HEK293 (cell line): Measurements from ENCODE around the gene AFF3.

ENCODE experiments used
- CTCF ChIA-PET: fragments of 350-600 bp; formaldehyde crosslinking; extraction: SDS; loops from one replicate; lab custom pipeline; 2021; ENCODE audit warnings: antibody characterized with exemption; lab: Yijun Ruan, JAX
- POLR2A ChIA-PET: fragments of 300-600 bp; formaldehyde crosslinking; extraction: SDS; loops from one replicate; lab custom pipeline; 2020; ENCODE audit warnings: antibody characterized with exemption, inconsistent platforms; lab: Yijun Ruan, JAX
- H3K27ac ChIP-seq: fragments of 200-500 bp; sonication (Bioruptor generic); 2 replicates; pipeline ENCODE4 v1.5.1; 2014; ENCODE audit warnings: low read depth, low read length, control low read depth, inconsistent platforms; ENCODE audit errors: extremely low read depth
- H3K36me3 ChIP-seq, 2 experiments: fragments of 200-500 bp in 1 of 2; sonication (Bioruptor generic) in 1 of 2; 1 replicate in 1 of 2; 2 replicates in 1 of 2; pipeline ENCODE4 v1.5.1; 2014 to 2017; ENCODE audit warnings: inconsistent platforms in 2 of 2, low read length in 2 of 2; ENCODE audit not compliant: control insufficient read depth in 2 of 2, insufficient read depth in 1 of 2
- H3K4me1 ChIP-seq: fragments of 200-500 bp; sonication (Bioruptor generic); 2 replicates; pipeline ENCODE4 v1.5.1; 2014; ENCODE audit warnings: mild to moderate bottlenecking, low read length, inconsistent platforms; ENCODE audit not compliant: control insufficient read depth, insufficient read depth
- H3K4me3 ChIP-seq: 2 replicates; pipeline ENCODE4 v1.5.1; 2011; ENCODE audit warnings: low read depth, mild to moderate bottlenecking, control low read depth, low read length, moderate library complexity
- H3K9me3 ChIP-seq: fragments of 200-500 bp; sonication (Bioruptor generic); 2 replicates; pipeline ENCODE4 v1.5.1; 2014; ENCODE audit warnings: low read depth, low read length, inconsistent platforms; ENCODE audit not compliant: control insufficient read depth, insufficient read depth
- CTCF ChIP-seq: fragments of 450-650 bp; formaldehyde crosslinking; IDR thresholded peaks from 2 replicates; pipeline ENCODE4 v1.5.1; 2016; ENCODE audit warnings: missing biosample characterization, missing genetic modification characterization
- GLI2 ChIP-seq: fragments of 450-650 bp; formaldehyde crosslinking; IDR thresholded peaks from 2 replicates; pipeline ENCODE4; 2017; ENCODE audit warnings: missing biosample characterization, missing genetic modification characterization, low read depth, borderline replicate concordance
- SALL2 ChIP-seq: fragments of 450-650 bp; formaldehyde crosslinking; IDR thresholded peaks from 2 replicates; pipeline ENCODE4 v1.5.0; 2017; ENCODE audit warnings: missing biosample characterization, mild to moderate bottlenecking, missing genetic modification characterization, borderline replicate concordance
- ZBTB21 ChIP-seq: fragments of 450-650 bp; formaldehyde crosslinking; IDR thresholded peaks from 2 replicates; pipeline ENCODE4 v1.5.1; 2017; ENCODE audit warnings: missing biosample characterization, missing genetic modification characterization
- ZBTB26 ChIP-seq: fragments of 450-650 bp; formaldehyde crosslinking; optimal IDR thresholded peaks from 2 replicates; pipeline ENCODE3; 2016; ENCODE audit warnings: missing biosample characterization, mild to moderate bottlenecking, missing genetic modification characterization
- ZFP3 ChIP-seq: fragments of 450-650 bp; formaldehyde crosslinking; IDR thresholded peaks from 2 replicates; pipeline ENCODE4 v1.5.1; 2016; ENCODE audit warnings: low read depth, missing biosample characterization, missing genetic modification characterization
- ZNF148 ChIP-seq: fragments of 450-650 bp; formaldehyde crosslinking; IDR thresholded peaks from 2 replicates; pipeline ENCODE4 v1.5.0; 2017; ENCODE audit warnings: missing biosample characterization, missing genetic modification characterization, borderline replicate concordance
- ZNF23 ChIP-seq: fragments of 450-650 bp; formaldehyde crosslinking; IDR thresholded peaks from 2 replicates; pipeline ENCODE4 v1.5.1; 2016; ENCODE audit warnings: missing biosample characterization, missing genetic modification characterization, borderline replicate concordance
- ZNF280C ChIP-seq: fragments of 450-650 bp; formaldehyde crosslinking; IDR thresholded peaks from 2 replicates; pipeline ENCODE4 v1.5.1; 2016; ENCODE audit warnings: missing biosample characterization, missing genetic modification characterization
- ZNF324 ChIP-seq: fragments of 450-650 bp; formaldehyde crosslinking; IDR thresholded peaks from 2 replicates; pipeline ENCODE4 v1.5.1; 2016; ENCODE audit warnings: missing biosample characterization, missing genetic modification characterization
- ZNF362 ChIP-seq: fragments of 450-650 bp; formaldehyde crosslinking; IDR thresholded peaks from 2 replicates; pipeline ENCODE4 v1.5.1; 2016; ENCODE audit warnings: missing biosample characterization, missing genetic modification characterization
- ZNF366 ChIP-seq: fragments of 450-650 bp; formaldehyde crosslinking; conservative IDR thresholded peaks from 2 replicates; pipeline ENCODE4 v1.5.1; 2016; ENCODE audit warnings: missing biosample characterization, missing genetic modification characterization
- ZNF423 ChIP-seq: fragments of 450-650 bp; formaldehyde crosslinking; IDR thresholded peaks from 2 replicates; pipeline ENCODE4 v1.5.1; 2016; ENCODE audit warnings: missing biosample characterization, missing genetic modification characterization
- ZNF48 ChIP-seq: fragments of 450-650 bp; formaldehyde crosslinking; IDR thresholded peaks from 2 replicates; pipeline ENCODE4 v1.5.1; 2016; ENCODE audit warnings: missing biosample characterization, missing genetic modification characterization
- ZNF560 ChIP-seq: fragments of 450-650 bp; formaldehyde crosslinking; IDR thresholded peaks from 2 replicates; pipeline ENCODE4 v1.5.1; 2017; ENCODE audit warnings: missing biosample characterization, missing genetic modification characterization, borderline replicate concordance
- ZNF561 ChIP-seq: fragments of 450-650 bp; IDR thresholded peaks from 2 replicates; pipeline ENCODE4 v1.5.1; 2018; ENCODE audit warnings: missing biosample characterization, missing genetic modification characterization, borderline replicate concordance
- ZNF571 ChIP-seq: fragments of 450-650 bp; formaldehyde crosslinking; IDR thresholded peaks from 2 replicates; pipeline ENCODE4 v1.5.0; 2017; ENCODE audit warnings: missing biosample characterization, missing genetic modification characterization
- ZNF580 ChIP-seq: fragments of 450-650 bp; formaldehyde crosslinking; IDR thresholded peaks from 2 replicates; pipeline ENCODE4 v1.5.1; 2016; ENCODE audit warnings: missing biosample characterization, missing genetic modification characterization
- ZNF596 ChIP-seq: fragments of 450-650 bp; IDR thresholded peaks from 2 replicates; pipeline ENCODE4 v1.5.0; 2018; ENCODE audit warnings: missing biosample characterization, mild to moderate bottlenecking, missing genetic modification characterization, moderate library complexity
- ZNF629 ChIP-seq: fragments of 450-650 bp; formaldehyde crosslinking; IDR thresholded peaks from 2 replicates; pipeline ENCODE4 v1.5.1; 2017; ENCODE audit warnings: missing biosample characterization, missing genetic modification characterization
- ZNF792 ChIP-seq: fragments of 450-650 bp; formaldehyde crosslinking; IDR thresholded peaks from 2 replicates; pipeline ENCODE4 v1.5.1; 2016; ENCODE audit warnings: missing biosample characterization, missing genetic modification characterization

Gene AFF3

GRCh38 chr2:99971326-99971900 lies 171.0 kb downstream of the AFF3 start:
- H3K4me1 ChIP-seq = peaks cover 10% of the 10 kb centered on the region
- TF ChIP-seq ZNF560 (tag by site-specific recombination) = no peak
- H3K27ac ChIP-seq = no peak overlapping the region
- POLR2A ChIA-PET = no interaction called here
- no peaks in the 10 kb centered on the region for H3K9me3 ChIP-seq
- CTCF ChIA-PET = no interaction called here
- no peaks in the 10 kb centered on the region for H3K36me3 ChIP-seq
- H3K4me3 ChIP-seq = no peak overlapping the region

- TF ChIP-seq ZNF48 (no peak), ZNF23 (tag by site-specific recombination) (no peak), ZNF423 (tag by site-specific recombination) (no peak), ZNF792 (no peak), GLI2 (tag by site-specific recombination) (no peak), CTCF (no peak), ZNF629 (tag by site-specific recombination) (no peak), ZNF366 (tag by site-specific recombination) (no peak)
- Histone ChIP-seq H3K4me1 (peaks cover 10% of the 10 kb centered on the region), H3K27ac (no peak overlapping the region), H3K36me3 (no peaks in the 10 kb centered on the region), H3K4me3 (no peak overlapping the region), H3K9me3 (no peaks in the 10 kb centered on the region)
- POLR2A ChIA-PET = no interaction called here
- CTCF ChIA-PET = no interaction called here
Observed at GRCh38 chr2:99970292-99970868, 172.0 kb downstream of the AFF3 start.

GRCh38 chr2:99961196-99961913 lies 181.0 kb downstream of the AFF3 start:
- Histone ChIP-seq H3K4me1 (peaks cover 6% of the 10 kb centered on the region; the same call in 1 of the 2 replicates), H3K36me3 (no peaks in the 10 kb centered on the region), H3K27ac (no peak overlapping the region), H3K9me3 (no peaks in the 10 kb centered on the region), H3K4me3 (no peak overlapping the region)
- ChIA-PET CTCF (interaction anchor here (0.6 to 0.8 kb wide), 2 partner anchors 18 to 44 kb away, joined by 3 to 5 read pairs; no protein-coding TSS in a partner anchor), POLR2A (no interaction called here)
- no peak for TF ChIP-seq ZNF561 (tag by site-specific recombination)
- no peak for TF ChIP-seq ZBTB21 (tag by site-specific recombination)
- no peak for TF ChIP-seq ZBTB26 (tag by site-specific recombination)
- no peak for TF ChIP-seq ZNF580
- TF ChIP-seq ZNF571 (tag by site-specific recombination) = no peak
- no peak for TF ChIP-seq ZNF280C (tag by site-specific recombination)
- TF ChIP-seq ZNF362 (tag by site-specific recombination) = no peak
- no peak for TF ChIP-seq ZNF596 (tag by site-specific recombination)
- no peak for TF ChIP-seq ZFP3 (tag by site-specific recombination)
- TF ChIP-seq SALL2 = no peak
- TF ChIP-seq ZNF324 (tag by site-specific recombination) = no peak
- no peak for TF ChIP-seq ZNF148 (tag by site-specific recombination)
